RWPE1 (cell line): ENCODE data around the gene SULT1C3.

Experiments used
- CTCF ChIA-PET: fragments of 350-600 bp; sonication (Branson Sonifier 250); formaldehyde crosslinking; extraction: SDS; loops from one replicate; lab custom pipeline; 2021; lab: Yijun Ruan, JAX
- POLR2A ChIA-PET: fragments of 400-600 bp; formaldehyde crosslinking; extraction: SDS; loops from one replicate; lab custom pipeline; 2020; ENCODE audit warnings: antibody characterized with exemption; ENCODE audit not compliant: low non-redundant PET; lab: Yijun Ruan, JAX
- DNase-seq: peaks from one replicate; pipeline ENCODE4 v3.0.0; 2012; ENCODE audit warnings: low spot score
- H3K27ac ChIP-seq: fragments of 450-650 bp; 2 replicates; pipeline ENCODE4 v1.5.1; 2017
- TF ChIP-seq, protein P1 (sequence below): fragments of 450-650 bp; conservative IDR thresholded peaks from 2 replicates; pipeline ENCODE4 v1.5.1; 2017; ENCODE audit warnings: low read depth, mild to moderate bottlenecking

SULT1C3 gene

DNA sequence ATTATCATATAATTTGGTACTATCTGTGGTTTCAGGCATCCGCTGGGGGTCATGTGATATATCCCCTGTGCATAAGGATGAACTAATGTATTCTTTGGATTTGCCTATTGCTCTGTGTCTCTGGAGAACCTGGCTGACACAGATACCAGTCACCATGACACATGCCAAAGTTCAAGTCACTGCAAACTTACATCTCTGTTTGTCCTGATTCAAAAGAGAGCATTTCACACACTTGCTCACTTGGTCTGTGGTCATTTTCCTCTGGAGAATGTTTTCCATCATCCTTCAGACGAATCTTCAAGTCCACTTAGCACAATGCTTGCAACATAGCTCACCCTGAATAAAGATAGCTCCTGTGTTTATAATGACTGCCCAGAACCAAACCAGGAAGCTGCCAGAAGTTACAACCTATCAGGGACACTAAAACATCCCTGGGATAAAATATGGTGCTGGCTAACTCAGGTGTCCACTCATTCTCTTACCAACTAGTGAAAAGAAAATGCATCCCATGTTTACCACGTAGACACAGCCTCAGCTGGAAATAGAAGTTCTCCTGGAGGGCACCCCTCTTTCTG is 18.1 kb downstream of the SULT1C3 start:
- TF ChIP-seq, protein P1, sequence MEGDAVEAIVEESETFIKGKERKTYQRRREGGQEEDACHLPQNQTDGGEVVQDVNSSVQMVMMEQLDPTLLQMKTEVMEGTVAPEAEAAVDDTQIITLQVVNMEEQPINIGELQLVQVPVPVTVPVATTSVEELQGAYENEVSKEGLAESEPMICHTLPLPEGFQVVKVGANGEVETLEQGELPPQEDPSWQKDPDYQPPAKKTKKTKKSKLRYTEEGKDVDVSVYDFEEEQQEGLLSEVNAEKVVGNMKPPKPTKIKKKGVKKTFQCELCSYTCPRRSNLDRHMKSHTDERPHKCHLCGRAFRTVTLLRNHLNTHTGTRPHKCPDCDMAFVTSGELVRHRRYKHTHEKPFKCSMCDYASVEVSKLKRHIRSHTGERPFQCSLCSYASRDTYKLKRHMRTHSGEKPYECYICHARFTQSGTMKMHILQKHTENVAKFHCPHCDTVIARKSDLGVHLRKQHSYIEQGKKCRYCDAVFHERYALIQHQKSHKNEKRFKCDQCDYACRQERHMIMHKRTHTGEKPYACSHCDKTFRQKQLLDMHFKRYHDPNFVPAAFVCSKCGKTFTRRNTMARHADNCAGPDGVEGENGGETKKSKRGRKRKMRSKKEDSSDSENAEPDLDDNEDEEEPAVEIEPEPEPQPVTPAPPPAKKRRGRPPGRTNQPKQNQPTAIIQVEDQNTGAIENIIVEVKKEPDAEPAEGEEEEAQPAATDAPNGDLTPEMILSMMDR = no peak
- H3K27ac ChIP-seq = no peak overlapping the region
- no peak for DNase-seq
- ChIA-PET CTCF (no interaction called here), POLR2A (no interaction called here)

DNA sequence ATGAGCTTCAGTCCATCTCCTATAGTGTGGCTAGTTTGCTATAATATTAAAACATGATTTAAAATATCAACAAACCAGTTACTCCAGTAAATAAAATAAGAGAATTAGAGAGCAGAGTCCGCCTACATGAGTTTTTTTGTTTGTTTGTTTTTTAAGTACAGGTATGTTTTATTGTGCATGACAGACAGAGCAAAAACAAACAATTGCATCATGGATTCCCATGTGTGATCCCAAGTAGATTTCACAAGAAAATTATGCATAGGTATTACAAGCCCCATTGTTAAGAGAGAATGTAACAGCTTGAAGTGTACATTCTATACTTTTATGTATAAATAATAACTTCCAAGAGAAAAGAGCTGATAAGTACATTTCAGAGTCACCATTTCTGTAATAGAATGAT is 21.0 kb downstream of the SULT1C3 start:
- ChIA-PET CTCF (no interaction called here), POLR2A (no interaction called here)
- DNase-seq = no peak
- TF ChIP-seq, protein P1 = no peak
- no peak overlapping the region for H3K27ac ChIP-seq

DNA sequence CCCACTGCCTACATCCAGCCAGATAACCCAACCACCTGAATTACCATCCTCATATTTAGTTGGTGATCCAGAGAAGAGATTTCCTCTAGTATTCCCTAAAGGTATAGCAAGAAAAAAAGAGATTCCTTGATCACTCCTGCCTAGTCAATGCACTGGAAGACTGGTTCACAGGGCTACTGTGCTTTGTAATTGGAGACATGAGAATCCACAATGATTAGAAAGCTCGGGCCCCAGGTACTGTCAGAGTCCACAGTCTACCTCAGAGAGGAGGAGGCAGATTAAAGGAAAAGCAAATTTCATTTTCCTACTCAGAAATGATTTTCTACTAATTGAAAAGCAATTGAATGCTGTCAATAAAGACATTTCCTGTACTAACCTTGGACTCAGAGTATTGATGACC is 22.3 kb downstream of the SULT1C3 start:
- ChIA-PET CTCF (interaction anchor here (0.6 to 0.7 kb wide), 2 partner anchors 18 to 61 kb away, joined by 3 to 6 read pairs; no protein-coding TSS in a partner anchor), POLR2A (no interaction called here)
- TF ChIP-seq, protein P1 = no peak
- H3K27ac ChIP-seq = no peak overlapping the region
- no peak for DNase-seq

DNA sequence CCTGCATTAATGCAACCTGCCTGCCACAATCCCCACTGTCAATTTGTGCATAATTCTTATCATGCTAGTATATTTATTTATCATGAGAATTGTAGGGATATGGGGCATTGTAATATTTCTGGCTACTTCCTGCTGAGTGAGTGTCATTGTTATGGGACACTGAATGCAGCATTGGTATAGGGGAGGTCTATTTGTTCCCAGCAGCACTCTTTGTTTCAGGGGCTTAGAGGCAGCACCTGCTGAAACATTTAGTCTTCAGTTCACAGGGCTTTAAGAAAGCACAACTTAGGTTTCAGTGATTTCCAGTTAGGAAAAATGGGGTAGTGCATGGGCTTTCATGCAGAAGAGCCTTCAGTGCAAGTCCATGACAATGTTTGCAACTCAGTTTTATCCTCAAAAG is 23.6 kb downstream of the SULT1C3 start:
- no peak for DNase-seq
- H3K27ac ChIP-seq = no peak overlapping the region
- ChIA-PET POLR2A (no interaction called here), CTCF (no interaction called here)
- TF ChIP-seq, protein P1 = no peak

DNA sequence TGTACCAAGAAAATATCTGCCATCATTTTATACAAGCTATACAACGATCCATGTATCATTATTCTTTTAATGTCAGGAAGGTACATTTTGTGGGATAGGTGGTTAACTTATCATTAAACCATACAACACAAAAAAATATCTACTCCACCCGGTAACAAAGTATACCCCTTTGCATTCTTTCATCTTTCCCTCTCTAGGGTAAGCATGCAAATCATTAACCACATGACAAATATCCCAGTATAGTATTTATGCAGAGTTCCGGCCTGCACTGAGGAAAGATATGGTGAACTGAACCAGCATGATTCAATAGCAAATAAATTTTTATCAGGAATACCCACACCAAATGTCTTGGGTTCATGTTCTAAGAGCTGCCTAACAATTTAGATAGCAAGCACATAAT is 26.4 kb downstream of the SULT1C3 start:
- DNase-seq = no peak
- H3K27ac ChIP-seq = no peak overlapping the region
- TF ChIP-seq, protein P1 = no peak
- CTCF ChIA-PET = no interaction called here
- POLR2A ChIA-PET = no interaction called here

DNA sequence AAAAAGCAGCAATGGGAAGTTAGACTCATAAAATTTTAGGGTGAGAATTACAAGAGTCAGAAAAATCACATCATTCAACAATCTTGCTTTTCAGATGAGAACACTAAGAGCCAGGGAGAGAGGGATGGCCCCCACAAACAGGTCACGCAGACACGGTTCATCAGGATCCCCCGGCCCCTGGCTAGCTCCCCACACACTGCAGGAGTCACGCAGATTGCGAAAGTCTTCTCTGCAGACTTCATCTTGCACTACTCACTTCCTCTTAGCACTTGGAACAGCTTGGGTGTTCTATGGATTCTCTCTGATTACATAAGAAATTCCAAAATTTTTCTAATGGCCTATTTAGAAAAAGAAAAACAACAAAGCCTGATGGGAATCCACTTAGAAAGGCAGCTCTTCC is 27.3 kb downstream of the SULT1C3 start:
- TF ChIP-seq, protein P1 = no peak
- ChIA-PET POLR2A (no interaction called here), CTCF (interaction anchor here (0.5 to 0.6 kb wide), 2 partner anchors 13 to 111 kb away, joined by 3 read pairs; partner anchors contain the start of gene SULT1C4)
- H3K27ac ChIP-seq = no peak overlapping the region
- DNase-seq = no peak
